ENCODE measurements around the gene RABAC1. TPM values are rescaled to one million over a fixed set of nuclear protein-coding genes. Genes with fewer than 3 reads are reported as not detected.

RABAC1 gene
- total and polyA plus RNA-seq, 3 experiments from 2014 or later: 74.7 to 220 (median 83.3) TPM

GRCh38 chr19:41912899-41913537 is 46.1 kb downstream of the RABAC1 start:
- ChIA-PET POLR2A (interaction anchor here (0.6 to 2.0 kb wide), 5 partner anchors 15 to 54 kb away, joined by 3 to 11 read pairs (median 5); no protein-coding TSS in a partner anchor), CTCF (interaction anchor here (2.2 kb wide), 1 partner anchor 40 kb away, joined by 8 read pairs; no protein-coding TSS in a partner anchor)
- Histone ChIP-seq H3K9me3 (ENCODE audit: low read length) (no peaks in the 10 kb centered on the region), H3K4me3 (ENCODE audit: low read length) (no peak overlapping the region), H3K36me3 (ENCODE audit: insufficient read depth, low read length) (no peaks in the 10 kb centered on the region), H3K27me3 (ENCODE audit: insufficient read depth, low read length, poor library complexity, severe bottlenecking) (peaks cover 36% of the 10 kb centered on the region), H3K27ac (ENCODE audit: low read depth, low read length) (no peak overlapping the region), H3K4me1 (ENCODE audit: insufficient read depth, low read length) (peaks cover 55% of the 10 kb centered on the region)
- Mint-ChIP-seq H3K4me3 (peak overlapping the region in 3 of 7 donors; percentile 45 to 81 (median 50)), H3K36me3 (peaks cover 0 to 8% (median 0%) of the 10 kb centered on the region in 3 donors), H3K27me3 (peaks cover 8 to 19% of the 10 kb centered on the region in 2 donors), H3K4me1 (peaks cover 35 to 55% (median 37%) of the 10 kb centered on the region in 3 donors), H3K27ac (no peak overlapping the region), H3K9me3 (no peaks in the 10 kb centered on the region)
- no peak for DNase-seq

GRCh38 chr19:41911889-41912731 is 47.0 kb downstream of the RABAC1 start:
- Histone ChIP-seq H3K4me1 (ENCODE audit: insufficient read depth, low read length) (peaks cover 55% of the 10 kb centered on the region), H3K9me3 (ENCODE audit: low read length) (no peaks in the 10 kb centered on the region), H3K27me3 (ENCODE audit: insufficient read depth, low read length, poor library complexity, severe bottlenecking) (peaks cover 34% of the 10 kb centered on the region), H3K27ac (ENCODE audit: low read depth, low read length) (no peak overlapping the region), H3K36me3 (ENCODE audit: insufficient read depth, low read length) (no peaks in the 10 kb centered on the region), H3K4me3 (ENCODE audit: low read length) (no peak overlapping the region)
- CTCF ChIA-PET: interaction anchor here (1.5 to 2.2 kb wide), 4 partner anchors 12 to 53 kb away, joined by 3 to 8 read pairs (median 5); partner anchors contain the start of gene RPS19
- POLR2A ChIA-PET: interaction anchor here (0.6 to 2.0 kb wide), 10 partner anchors 9 to 53 kb away, joined by 3 to 16 read pairs (median 4); no protein-coding TSS in a partner anchor
- peaks cover 38 to 59% (median 40%) of the 10 kb centered on the region in 3 donors for H3K4me1 Mint-ChIP-seq
- peak overlapping the region; percentile 11 to 74 (median 60) for H3K4me3 Mint-ChIP-seq
- DNase-seq: no peak
- no peaks in the 10 kb centered on the region for H3K9me3 Mint-ChIP-seq
- peaks cover 0 to 12% (median 0%) of the 10 kb centered on the region in 3 donors for H3K36me3 Mint-ChIP-seq
- H3K27me3 Mint-ChIP-seq: peaks cover 8 to 20% of the 10 kb centered on the region in 2 donors
- peak overlapping the region in 7 of 8 donors; percentile 72 to 88 (median 75) for H3K27ac Mint-ChIP-seq

GRCh38 chr19:41910992-41911888 is 47.9 kb downstream of the RABAC1 start:
- CTCF ChIA-PET: interaction anchor here (1.5 to 2.2 kb wide), 4 partner anchors 11 to 52 kb away, joined by 3 to 8 read pairs (median 5); partner anchors contain the start of gene RPS19
- peaks cover 26% of the 10 kb centered on the region for H3K27me3 ChIP-seq (ENCODE audit: insufficient read depth, low read length, poor library complexity, severe bottlenecking)
- peaks cover 50% of the 10 kb centered on the region for H3K4me1 ChIP-seq (ENCODE audit: insufficient read depth, low read length)
- H3K36me3 ChIP-seq (ENCODE audit: insufficient read depth, low read length): peaks cover 8% of the 10 kb centered on the region
- H3K9me3 ChIP-seq (ENCODE audit: low read length): no peaks in the 10 kb centered on the region
- no peak for DNase-seq
- Mint-ChIP-seq H3K36me3 (peaks cover 0 to 19% (median 3%) of the 10 kb centered on the region in 3 donors), H3K4me1 (peaks cover 42 to 65% (median 43%) of the 10 kb centered on the region in 3 donors), H3K27me3 (peaks cover 8 to 20% of the 10 kb centered on the region in 2 donors), H3K9me3 (no peaks in the 10 kb centered on the region), H3K27ac (peak overlapping the region; percentile 37 to 88 (median 76)), H3K4me3 (peak overlapping the region; percentile 39 to 74 (median 60))
- POLR2A ChIA-PET: interaction anchor here (0.7 to 2.0 kb wide), 8 partner anchors 8 to 38 kb away, joined by 4 to 16 read pairs (median 5); no protein-coding TSS in a partner anchor
- H3K4me3 ChIP-seq (ENCODE audit: low read length): no peak overlapping the region
- no peak overlapping the region for H3K27ac ChIP-seq (ENCODE audit: low read depth, low read length)

- Histone ChIP-seq H3K9me3 (ENCODE audit: low read length) (no peaks in the 10 kb centered on the region), H3K4me1 (ENCODE audit: insufficient read depth, low read length) (peaks cover 43% of the 10 kb centered on the region), H3K4me3 (ENCODE audit: low read length) (no peak overlapping the region), H3K27me3 (ENCODE audit: insufficient read depth, low read length, poor library complexity, severe bottlenecking) (peaks cover 20% of the 10 kb centered on the region), H3K27ac (ENCODE audit: low read depth, low read length) (no peak overlapping the region), H3K36me3 (ENCODE audit: insufficient read depth, low read length) (peaks cover 14% of the 10 kb centered on the region)
- H3K9me3 Mint-ChIP-seq: no peaks in the 10 kb centered on the region
- H3K36me3 Mint-ChIP-seq: peaks cover 0 to 27% (median 7%) of the 10 kb centered on the region in 3 donors
- ChIA-PET POLR2A (interaction anchor here (0.6 to 1.5 kb wide), 4 partner anchors 10 to 51 kb away, joined by 3 to 16 read pairs (median 4); partner anchors contain the start of gene RPS19), CTCF (interaction anchor here (1.5 to 2.2 kb wide), 2 partner anchors 19 to 37 kb away, joined by 4 to 8 read pairs; no protein-coding TSS in a partner anchor)
- peaks cover 47 to 74% (median 49%) of the 10 kb centered on the region in 3 donors for H3K4me1 Mint-ChIP-seq
- DNase-seq: no peak
- peak overlapping the region in 3 of 7 donors; percentile 4 to 39 (median 33) for H3K4me3 Mint-ChIP-seq
- H3K27ac Mint-ChIP-seq: peak overlapping the region; percentile 16 to 85 (median 42)
- peaks cover 8 to 20% of the 10 kb centered on the region in 2 donors for H3K27me3 Mint-ChIP-seq
Measured at GRCh38 chr19:41910240-41910991, 48.7 kb downstream of the RABAC1 start.

- Mint-ChIP-seq H3K4me3 (no peak overlapping the region), H3K27me3 (peaks cover 8 to 20% of the 10 kb centered on the region in 2 donors), H3K4me1 (peaks cover 47 to 81% (median 53%) of the 10 kb centered on the region in 3 donors), H3K27ac (peak overlapping the region in 2 of 8 donors; percentile 65 to 74), H3K9me3 (no peaks in the 10 kb centered on the region), H3K36me3 (peaks cover 1 to 34% (median 10%) of the 10 kb centered on the region in 3 donors)
- Histone ChIP-seq H3K4me3 (ENCODE audit: low read length) (no peak overlapping the region), H3K27ac (ENCODE audit: low read depth, low read length) (no peak overlapping the region), H3K27me3 (ENCODE audit: insufficient read depth, low read length, poor library complexity, severe bottlenecking) (peaks cover 15% of the 10 kb centered on the region), H3K9me3 (ENCODE audit: low read length) (no peaks in the 10 kb centered on the region), H3K4me1 (ENCODE audit: insufficient read depth, low read length) (peaks cover 42% of the 10 kb centered on the region), H3K36me3 (ENCODE audit: insufficient read depth, low read length) (peaks cover 21% of the 10 kb centered on the region)
- CTCF ChIA-PET: no interaction called here
- POLR2A ChIA-PET: interaction anchor here (0.6 to 1.4 kb wide), 2 partner anchors 23 to 50 kb away, joined by 3 read pairs; partner anchors contain the start of gene RPS19
- DNase-seq: no peak
Measured at GRCh38 chr19:41909706-41910105, 49.4 kb downstream of the RABAC1 start.

- Histone ChIP-seq H3K4me1 (ENCODE audit: insufficient read depth, low read length) (peaks cover 34% of the 10 kb centered on the region), H3K36me3 (ENCODE audit: insufficient read depth, low read length) (peaks cover 29% of the 10 kb centered on the region), H3K4me3 (ENCODE audit: low read length) (no peak overlapping the region), H3K27ac (ENCODE audit: low read depth, low read length) (no peak overlapping the region), H3K27me3 (ENCODE audit: insufficient read depth, low read length, poor library complexity, severe bottlenecking) (peaks cover 7% of the 10 kb centered on the region), H3K9me3 (ENCODE audit: low read length) (no peaks in the 10 kb centered on the region)
- DNase-seq: no peak
- ChIA-PET CTCF (interaction anchor here (1.1 kb wide), 1 partner anchor 17 kb away, joined by 4 read pairs; no protein-coding TSS in a partner anchor), POLR2A (interaction anchor here (1.0 to 4.7 kb wide), 4 partner anchors 19 to 49 kb away, joined by 3 to 36 read pairs (median 4); partner anchors contain the start of gene RPS19)
- Mint-ChIP-seq H3K27me3 (peaks cover 4 to 17% of the 10 kb centered on the region in 2 donors), H3K9me3 (no peaks in the 10 kb centered on the region), H3K4me1 (peaks cover 49 to 83% (median 54%) of the 10 kb centered on the region in 3 donors), H3K27ac (peak overlapping the region in 5 of 8 donors; percentile 10 to 74 (median 65)), H3K36me3 (peaks cover 8 to 43% (median 14%) of the 10 kb centered on the region in 3 donors), H3K4me3 (peak overlapping the region in 1 of 7 donors; percentile 41)
Measured at GRCh38 chr19:41908724-41909464, 50.2 kb downstream of the RABAC1 start.

Measured in CD8-positive, alpha-beta memory T cell (primary cell).